ENCODE results near the gene NPIPA1. TPM values are rescaled to one million over a fixed set of nuclear protein-coding genes. Genes with fewer than 3 reads are reported as not detected.
"Not testable (repeated sequence)": the region's sequence is repeated elsewhere in the genome, so short reads cannot be mapped to it uniquely, and the experiment has no call there.

Gene NPIPA1
- total RNA-seq, result 100 to 1,000 TPM; 124 to 221 TPM
- 100 to 1,000 TPM in 1 of 2 donors, 10 to 100 TPM in 1; 24.0 to 167 TPM for polyA plus RNA-seq
- long read RNA-seq, donor 1, partial matches to known transcripts, result 1 of 8 reads
- long read RNA-seq, donor 1, other reads (novel, unspliced or antisense), result 7 of 8 reads
- long read RNA-seq, donor 2, partial matches to known transcripts, result 2 of 3 reads
- long read RNA-seq, donor 2, other reads (novel, unspliced or antisense), result 1 of 3 reads

DNA sequence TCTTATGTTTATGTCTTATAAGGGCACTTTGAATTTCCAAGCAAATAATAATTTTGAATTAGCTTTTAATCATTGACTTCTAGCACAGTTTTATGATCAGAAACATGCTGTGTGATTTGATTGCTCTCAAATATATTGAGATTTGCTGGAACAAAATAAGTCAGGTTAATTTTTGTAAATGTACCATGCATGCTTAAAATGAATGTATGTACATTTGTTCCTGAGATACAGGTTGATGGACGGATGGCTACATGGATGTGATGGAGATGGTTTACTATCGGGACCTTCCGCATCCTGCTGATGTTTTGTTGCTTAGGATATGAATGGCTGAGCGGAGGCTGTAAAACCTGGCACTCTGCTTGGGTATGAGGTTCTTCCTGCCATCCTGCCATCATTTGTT is at the start of gene NPIPA1:
TSS of gene NPIPA1 (plus strand) at position 301 of the 400 bp plus-strand sequence. CDS start at position 301, 0 bp downstream.
- ATAC-seq (ENCODE audit: low FRiP score); H3K27me3 ChIP-seq (ENCODE audit: control insufficient read depth in 1 of 2, insufficient read depth in 2 of 2, low read length in 1 of 2); H3K4me1 ChIP-seq (ENCODE audit: control insufficient read depth in 1 of 2, insufficient read depth in 2 of 2, low read length in 2 of 2); H3K9me3 ChIP-seq (ENCODE audit: control insufficient read depth, low read length); H3K4me3 ChIP-seq (ENCODE audit: low read length in 2 of 2); H3K27ac ChIP-seq (ENCODE audit: low read depth in 1 of 2, low read length in 2 of 2); DNase-seq; intact Hi-C loops (cut with DNase I); H3K36me3 ChIP-seq (ENCODE audit: control insufficient read depth in 1 of 2, insufficient read depth in 2 of 2, low read length in 1 of 2): not testable (repeated sequence)
- WGBS, 2 donors, result no CpG with 5 or more reads among the region's 4 CpGs

DNA sequence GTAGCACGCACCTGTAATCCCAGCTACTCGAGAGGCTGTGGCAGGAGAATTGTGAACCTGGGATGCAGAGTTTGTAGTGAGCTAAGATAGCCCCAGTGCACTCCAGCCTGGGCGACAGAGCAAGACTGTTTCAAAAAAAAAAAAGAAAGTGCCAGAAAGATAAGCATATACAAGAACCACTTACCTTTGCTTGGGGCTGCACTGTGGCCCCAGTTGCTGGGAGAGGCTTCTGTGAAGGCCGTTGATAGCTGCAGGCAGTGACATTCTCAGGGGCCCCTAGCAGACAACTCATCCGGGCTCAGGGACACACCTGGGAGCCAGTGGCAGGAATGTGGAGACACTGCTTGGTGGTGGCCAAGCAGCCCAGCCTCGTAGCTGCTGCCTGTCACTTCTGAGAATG is 45.1 kb upstream of the NPIPA1 start:
- H3K27ac ChIP-seq (ENCODE audit: low read depth in 1 of 2, low read length in 2 of 2); intact Hi-C loops (cut with DNase I); H3K27me3 ChIP-seq (ENCODE audit: control insufficient read depth in 1 of 2, insufficient read depth in 2 of 2, low read length in 1 of 2); H3K4me3 ChIP-seq (ENCODE audit: low read length in 2 of 2); H3K36me3 ChIP-seq (ENCODE audit: control insufficient read depth in 1 of 2, insufficient read depth in 2 of 2, low read length in 1 of 2); H3K4me1 ChIP-seq (ENCODE audit: control insufficient read depth in 1 of 2, insufficient read depth in 2 of 2, low read length in 2 of 2); ATAC-seq (ENCODE audit: low FRiP score); H3K9me3 ChIP-seq (ENCODE audit: control insufficient read depth, low read length): not testable (repeated sequence)
- 77 to 90% methylated on average over 4 of the region's 6 CpGs for WGBS, 2 donors
- DNase-seq, result peak in 1 of 2 donors; percentile 10

DNA sequence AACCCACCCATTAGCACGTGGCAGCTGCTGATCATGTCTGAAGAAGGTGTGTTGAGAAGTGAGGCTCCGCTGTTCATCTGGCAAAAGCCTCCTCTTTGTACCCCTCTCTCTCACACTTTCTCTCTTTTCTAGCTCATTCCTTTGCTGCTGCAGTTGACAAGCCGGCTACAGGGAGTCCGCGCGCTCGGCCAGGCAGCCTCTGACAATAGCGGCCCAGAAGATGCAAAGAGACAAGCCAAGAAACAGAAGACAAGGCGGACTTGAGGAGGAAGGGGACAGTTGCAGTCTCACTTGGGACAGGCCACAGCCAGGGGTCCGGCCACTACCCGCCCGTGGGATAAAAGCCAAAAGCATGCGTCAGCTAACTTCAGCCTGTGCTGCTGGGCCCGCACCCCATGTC is 41.9 kb upstream of the NPIPA1 start:
- WGBS, 2 donors, result 85 to 86% methylated on average over 8 to 10 of the region's 14 CpGs
- peak in 1 of 2 donors; percentile 36 for DNase-seq
- H3K4me3 ChIP-seq (ENCODE audit: low read length in 2 of 2); H3K9me3 ChIP-seq (ENCODE audit: control insufficient read depth, low read length); H3K4me1 ChIP-seq (ENCODE audit: control insufficient read depth in 1 of 2, insufficient read depth in 2 of 2, low read length in 2 of 2); intact Hi-C loops (cut with DNase I); H3K27me3 ChIP-seq (ENCODE audit: control insufficient read depth in 1 of 2, insufficient read depth in 2 of 2, low read length in 1 of 2); H3K36me3 ChIP-seq (ENCODE audit: control insufficient read depth in 1 of 2, insufficient read depth in 2 of 2, low read length in 1 of 2); H3K27ac ChIP-seq (ENCODE audit: low read depth in 1 of 2, low read length in 2 of 2); ATAC-seq (ENCODE audit: low FRiP score): not testable (repeated sequence)

DNA sequence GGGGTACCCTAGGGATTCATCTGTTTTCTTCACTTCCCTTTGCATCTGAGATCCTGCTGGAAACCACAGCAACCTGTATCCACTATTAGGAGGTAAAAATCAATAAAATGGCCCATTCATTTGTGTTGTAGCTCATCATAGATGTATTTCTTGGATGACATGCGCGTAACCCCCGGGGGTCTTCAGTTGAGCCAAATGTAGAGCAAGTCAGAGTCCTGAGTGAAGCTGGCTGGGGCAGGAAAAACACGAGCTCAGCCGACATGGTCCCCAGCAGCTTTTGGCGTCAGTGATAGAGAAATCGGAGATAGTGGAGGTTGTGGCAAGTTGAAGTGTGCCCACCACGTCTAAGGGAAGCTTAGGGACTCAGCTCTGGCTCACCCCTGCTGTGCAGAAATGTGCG is 41.2 kb upstream of the NPIPA1 start:
- H3K9me3 ChIP-seq (ENCODE audit: control insufficient read depth, low read length); H3K4me1 ChIP-seq (ENCODE audit: control insufficient read depth in 1 of 2, insufficient read depth in 2 of 2, low read length in 2 of 2); H3K4me3 ChIP-seq (ENCODE audit: low read length in 2 of 2); intact Hi-C loops (cut with DNase I); H3K36me3 ChIP-seq (ENCODE audit: control insufficient read depth in 1 of 2, insufficient read depth in 2 of 2, low read length in 1 of 2); H3K27ac ChIP-seq (ENCODE audit: low read depth in 1 of 2, low read length in 2 of 2); ATAC-seq (ENCODE audit: low FRiP score); H3K27me3 ChIP-seq (ENCODE audit: control insufficient read depth in 1 of 2, insufficient read depth in 2 of 2, low read length in 1 of 2): not testable (repeated sequence)
- DNase-seq, result peak in 1 of 2 donors; percentile 69
- WGBS, 2 donors, result 75 to 76% methylated on average over 8 of the region's 9 CpGs

DNA sequence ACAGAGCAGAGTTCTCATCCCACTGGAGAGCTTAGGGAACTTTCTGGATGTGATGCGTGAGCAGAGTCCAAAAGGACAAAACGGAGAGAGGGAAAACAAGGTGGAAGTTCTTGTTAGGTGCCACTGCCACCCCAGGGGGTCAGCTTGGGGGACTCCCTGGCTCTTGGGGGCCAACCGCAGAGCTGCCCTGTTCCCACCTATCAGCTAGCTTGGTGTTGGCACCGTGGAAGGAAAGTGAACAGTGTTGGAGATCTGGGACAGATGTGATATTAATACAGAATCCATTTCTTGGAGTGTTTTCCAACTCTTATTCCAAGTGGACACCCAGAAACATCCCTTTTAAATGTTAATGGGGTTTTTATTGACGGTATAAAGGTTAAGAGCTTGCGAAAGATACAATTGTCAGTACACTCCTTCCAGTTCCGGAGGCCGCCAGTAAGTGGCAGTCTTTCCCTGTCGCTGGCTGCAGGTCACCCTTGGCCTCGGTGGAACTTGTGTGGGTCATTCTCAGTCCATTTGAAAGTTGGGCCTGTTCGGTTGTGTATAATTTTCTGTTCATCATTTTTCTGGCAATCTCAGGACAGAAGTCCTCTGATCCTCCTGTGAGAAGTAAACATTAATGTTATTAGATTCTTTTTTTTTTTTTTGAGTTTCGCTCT is 40.1 kb upstream of the NPIPA1 start:
- 80 to 90% methylated on average over 2 of the region's 12 CpGs for WGBS, 2 donors
- intact Hi-C loops (cut with DNase I); H3K27ac ChIP-seq (ENCODE audit: low read depth in 1 of 2, low read length in 2 of 2); H3K27me3 ChIP-seq (ENCODE audit: control insufficient read depth in 1 of 2, insufficient read depth in 2 of 2, low read length in 1 of 2); DNase-seq; H3K9me3 ChIP-seq (ENCODE audit: control insufficient read depth, low read length); H3K36me3 ChIP-seq (ENCODE audit: control insufficient read depth in 1 of 2, insufficient read depth in 2 of 2, low read length in 1 of 2); H3K4me3 ChIP-seq (ENCODE audit: low read length in 2 of 2); H3K4me1 ChIP-seq (ENCODE audit: control insufficient read depth in 1 of 2, insufficient read depth in 2 of 2, low read length in 2 of 2): not testable (repeated sequence)
- peak; percentile 80 for ATAC-seq (ENCODE audit: low FRiP score)

DNA sequence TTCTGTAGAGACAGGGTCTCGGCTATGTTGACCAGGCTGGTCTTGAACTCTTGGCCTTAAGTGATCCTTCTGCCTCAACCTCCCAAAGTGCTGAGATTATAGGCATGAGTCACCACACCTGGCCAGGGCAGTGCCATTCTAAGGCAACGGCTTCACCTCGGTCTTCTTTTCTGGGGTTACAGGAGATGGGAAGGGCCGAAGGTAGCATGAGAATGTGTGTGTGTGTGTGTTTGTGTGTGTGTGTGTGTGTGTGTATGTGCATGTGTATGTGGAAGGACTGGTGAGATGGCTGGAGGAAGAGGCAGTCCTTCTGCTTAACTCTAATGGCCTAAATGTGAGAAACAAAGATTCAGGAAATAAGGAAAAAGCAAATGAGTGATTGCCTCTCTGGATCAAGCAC is 39.1 kb upstream of the NPIPA1 start:
- DNase-seq, result peak in 1 of 2 donors; percentile 28
- H3K36me3 ChIP-seq (ENCODE audit: control insufficient read depth in 1 of 2, insufficient read depth in 2 of 2, low read length in 1 of 2); H3K4me3 ChIP-seq (ENCODE audit: low read length in 2 of 2); H3K27ac ChIP-seq (ENCODE audit: low read depth in 1 of 2, low read length in 2 of 2); intact Hi-C loops (cut with DNase I); H3K27me3 ChIP-seq (ENCODE audit: control insufficient read depth in 1 of 2, insufficient read depth in 2 of 2, low read length in 1 of 2); ATAC-seq (ENCODE audit: low FRiP score); H3K9me3 ChIP-seq (ENCODE audit: control insufficient read depth, low read length); H3K4me1 ChIP-seq (ENCODE audit: control insufficient read depth in 1 of 2, insufficient read depth in 2 of 2, low read length in 2 of 2): not testable (repeated sequence)
- 96% methylated on average over 4 of the region's 4 CpGs for WGBS, 2 donors

DNA sequence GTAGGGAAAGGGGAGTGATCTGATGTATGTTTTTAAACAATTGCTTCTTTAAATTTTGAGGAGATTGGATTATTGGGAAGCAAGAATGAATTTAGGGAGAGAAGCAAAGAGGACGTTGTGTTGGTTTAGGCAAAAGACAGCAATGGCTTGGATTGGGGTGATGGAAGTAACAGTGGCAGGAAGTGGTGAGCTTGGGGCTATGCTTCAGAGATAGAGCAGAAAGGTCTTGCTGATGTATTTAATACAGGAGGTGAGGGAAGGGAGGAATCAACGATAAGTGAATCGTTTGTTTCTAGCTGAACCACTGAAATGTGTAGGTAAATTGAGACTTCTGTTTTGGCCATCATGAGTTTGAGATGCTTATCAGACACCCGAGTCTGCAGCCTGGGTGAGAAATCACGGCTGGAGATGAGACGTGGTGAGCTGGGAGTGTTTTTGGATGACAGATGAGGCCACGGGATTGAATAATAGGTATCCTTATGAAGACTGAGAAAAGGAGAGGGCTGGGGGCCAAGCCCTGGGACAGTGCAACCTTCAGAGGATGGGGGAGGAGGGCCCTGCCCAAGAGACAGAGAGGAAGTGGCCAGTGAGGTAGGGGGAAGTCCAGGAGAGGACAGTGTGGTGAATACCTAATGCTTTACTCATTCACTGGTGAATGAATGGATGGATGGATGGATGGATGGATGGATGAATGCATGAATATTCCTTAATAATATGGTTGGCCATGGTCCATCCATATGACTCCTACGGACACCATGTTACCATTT is 33.9 kb upstream of the NPIPA1 start:
- WGBS, 2 donors, result 83 to 92% methylated on average over 5 to 6 of the region's 8 CpGs
- intact Hi-C loops (cut with DNase I); H3K9me3 ChIP-seq (ENCODE audit: control insufficient read depth, low read length); H3K4me3 ChIP-seq (ENCODE audit: low read length in 2 of 2); H3K27me3 ChIP-seq (ENCODE audit: control insufficient read depth in 1 of 2, insufficient read depth in 2 of 2, low read length in 1 of 2); H3K36me3 ChIP-seq (ENCODE audit: control insufficient read depth in 1 of 2, insufficient read depth in 2 of 2, low read length in 1 of 2); ATAC-seq (ENCODE audit: low FRiP score); H3K27ac ChIP-seq (ENCODE audit: low read depth in 1 of 2, low read length in 2 of 2); H3K4me1 ChIP-seq (ENCODE audit: control insufficient read depth in 1 of 2, insufficient read depth in 2 of 2, low read length in 2 of 2): not testable (repeated sequence)
- DNase-seq, result peak in 1 of 2 donors; percentile 44

DNA sequence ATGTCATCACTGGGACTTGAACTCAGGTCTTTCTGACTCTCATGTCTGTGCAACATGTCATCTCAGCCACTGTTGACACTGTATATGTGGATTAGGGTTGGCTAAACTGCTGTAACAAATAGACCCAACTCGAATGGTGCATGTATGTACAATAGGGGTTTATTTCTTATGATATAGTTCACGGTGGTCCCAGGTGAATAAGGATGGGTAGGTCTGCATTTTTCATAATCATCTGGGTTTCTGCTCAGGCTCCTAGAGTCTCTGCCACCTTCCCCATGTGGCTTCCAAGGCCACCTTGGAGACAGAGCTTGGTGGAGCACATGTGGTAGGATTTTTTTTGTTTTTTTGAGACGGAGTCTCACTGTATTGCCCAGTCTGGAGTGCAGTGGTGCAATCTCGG is 27.5 kb upstream of the NPIPA1 start:
- H3K36me3 ChIP-seq (ENCODE audit: control insufficient read depth in 1 of 2, insufficient read depth in 2 of 2, low read length in 1 of 2); DNase-seq; H3K4me1 ChIP-seq (ENCODE audit: control insufficient read depth in 1 of 2, insufficient read depth in 2 of 2, low read length in 2 of 2); H3K9me3 ChIP-seq (ENCODE audit: control insufficient read depth, low read length); intact Hi-C loops (cut with DNase I); H3K4me3 ChIP-seq (ENCODE audit: low read length in 2 of 2); H3K27ac ChIP-seq (ENCODE audit: low read depth in 1 of 2, low read length in 2 of 2); H3K27me3 ChIP-seq (ENCODE audit: control insufficient read depth in 1 of 2, insufficient read depth in 2 of 2, low read length in 1 of 2): not testable (repeated sequence)
- ATAC-seq (ENCODE audit: low FRiP score), result peak; percentile 71
- WGBS, 2 donors, result no CpG with 5 or more reads among the region's 4 CpGs
